SH-SY5Y (cell line): Measurements from ENCODE around the gene RABGEF1.

ENCODE experiments used
- GATA2 ChIP-seq: IDR thresholded peaks from 2 replicates; pipeline ENCODE4 v1.6.1; 2011; ENCODE audit warnings: mild to moderate bottlenecking, low read depth, low read length
- GATA3 ChIP-seq: IDR thresholded peaks from 2 replicates; pipeline ENCODE4 v1.6.1; 2011; ENCODE audit warnings: low read depth, mild to moderate bottlenecking, low read length, moderate library complexity

DNA sequence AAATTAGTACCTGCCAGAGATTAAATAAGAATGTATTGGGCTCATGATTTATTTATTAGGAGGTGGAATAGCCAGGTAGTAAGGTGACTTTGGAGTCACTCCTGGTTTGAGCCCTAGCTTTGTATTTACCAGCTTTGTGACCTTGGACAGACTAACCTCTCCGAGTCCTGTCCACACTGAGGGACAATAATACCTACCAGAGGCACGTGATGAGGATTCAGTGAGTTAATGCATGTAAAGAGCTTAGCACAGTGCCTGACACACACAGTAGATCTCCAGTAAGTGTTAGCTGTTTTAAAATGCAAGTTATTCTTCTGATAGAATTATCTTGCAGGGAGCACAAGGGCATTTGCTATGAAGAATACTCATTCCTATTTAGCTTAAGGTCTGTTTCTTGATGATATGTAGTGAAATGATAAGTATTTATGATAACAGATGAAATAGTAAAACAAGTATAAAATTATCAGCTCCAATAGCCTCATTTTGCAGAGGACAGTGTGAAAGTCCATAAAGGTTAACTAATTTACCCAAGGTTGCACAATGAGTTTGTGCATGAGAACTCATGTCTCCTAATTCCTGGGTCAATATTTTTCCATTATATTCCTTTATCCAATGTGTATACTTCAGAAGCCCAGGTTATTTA lies 36.4 kb downstream of the RABGEF1 start:
- no peak for TF ChIP-seq GATA2
- no peak for TF ChIP-seq GATA3
